GM11168 (cell line): ENCODE results near the gene HDAC9.

Experiments
- in situ Hi-C: fragments of 300-500 bp; cut with MboI; formaldehyde crosslinking; loops from one replicate; pipeline ENCODE4 v1.12.0; 2022; ENCODE audit warnings: low sequenced_read_pairs; ENCODE audit not compliant: unreplicated experiment

HDAC9 gene

GRCh38 chr7:18762189-18762588, 266.6 kb downstream of the HDAC9 start:
- in situ Hi-C loops: no loop called here

GRCh38 chr7:18768256-18768655, 272.7 kb downstream of the HDAC9 start:
- in situ Hi-C loops: no loop called here

- in situ Hi-C loops: no loop called here
Observed at GRCh38 chr7:18770154-18770811, 274.7 kb downstream of the HDAC9 start.

GRCh38 chr7:18770822-18771221, 275.3 kb downstream of the HDAC9 start:
- in situ Hi-C loops: no loop called here

- in situ Hi-C loops: no loop called here
Observed at GRCh38 chr7:18771834-18772566, 276.5 kb downstream of the HDAC9 start.

GRCh38 chr7:18772567-18772965, 277.0 kb downstream of the HDAC9 start:
- in situ Hi-C loops: no loop called here

GRCh38 chr7:18777314-18777713, 281.8 kb downstream of the HDAC9 start:
- in situ Hi-C loops: no loop called here

- in situ Hi-C loops: no loop called here
Observed at GRCh38 chr7:18778594-18778993, 283.0 kb downstream of the HDAC9 start.

GRCh38 chr7:18780266-18780665, 284.7 kb downstream of the HDAC9 start:
- in situ Hi-C loops: no loop called here

GRCh38 chr7:18780938-18781337, 285.4 kb downstream of the HDAC9 start:
- in situ Hi-C loops: no loop called here

GRCh38 chr7:18786196-18786727, 290.7 kb downstream of the HDAC9 start:
- in situ Hi-C loops: no loop called here

GRCh38 chr7:18786796-18787195, 291.2 kb downstream of the HDAC9 start:
- in situ Hi-C loops: no loop called here

- in situ Hi-C loops: no loop called here
Observed at GRCh38 chr7:18788026-18788425, 292.5 kb downstream of the HDAC9 start.

GRCh38 chr7:18792871-18793595, 297.5 kb downstream of the HDAC9 start:
- in situ Hi-C loops: no loop called here

GRCh38 chr7:18796216-18796615, 300.7 kb downstream of the HDAC9 start:
- in situ Hi-C loops: no loop called here

- in situ Hi-C loops: no loop called here
Observed at GRCh38 chr7:18798088-18798906, 302.7 kb downstream of the HDAC9 start.

- in situ Hi-C loops: no loop called here
Observed at GRCh38 chr7:18799899-18800298, 304.4 kb downstream of the HDAC9 start.

- in situ Hi-C loops: no loop called here
Observed at GRCh38 chr7:18803923-18804322, 308.4 kb downstream of the HDAC9 start.

GRCh38 chr7:18806177-18806576, 310.6 kb downstream of the HDAC9 start:
- in situ Hi-C loops: no loop called here

GRCh38 chr7:18808026-18808425, 312.5 kb downstream of the HDAC9 start:
- in situ Hi-C loops: no loop called here
